Fibroblast of skin of left quadriceps (primary cell): ENCODE measurements around the gene GMDS.
A peak's percentile ranks its signal among the peaks of the same experiment; 100 is the strongest.
"Not testable (repeated sequence)": the region's sequence is repeated elsewhere in the genome, so short reads cannot be mapped to it uniquely, and the experiment has no call there.

Experiments
- DNase-seq, 2 experiments: peaks; one replicate each; pipeline ENCODE4 v3.0.0-alpha.2; 2013; ENCODE audit warnings: low read depth in 2 of 2

Gene GMDS

DNA sequence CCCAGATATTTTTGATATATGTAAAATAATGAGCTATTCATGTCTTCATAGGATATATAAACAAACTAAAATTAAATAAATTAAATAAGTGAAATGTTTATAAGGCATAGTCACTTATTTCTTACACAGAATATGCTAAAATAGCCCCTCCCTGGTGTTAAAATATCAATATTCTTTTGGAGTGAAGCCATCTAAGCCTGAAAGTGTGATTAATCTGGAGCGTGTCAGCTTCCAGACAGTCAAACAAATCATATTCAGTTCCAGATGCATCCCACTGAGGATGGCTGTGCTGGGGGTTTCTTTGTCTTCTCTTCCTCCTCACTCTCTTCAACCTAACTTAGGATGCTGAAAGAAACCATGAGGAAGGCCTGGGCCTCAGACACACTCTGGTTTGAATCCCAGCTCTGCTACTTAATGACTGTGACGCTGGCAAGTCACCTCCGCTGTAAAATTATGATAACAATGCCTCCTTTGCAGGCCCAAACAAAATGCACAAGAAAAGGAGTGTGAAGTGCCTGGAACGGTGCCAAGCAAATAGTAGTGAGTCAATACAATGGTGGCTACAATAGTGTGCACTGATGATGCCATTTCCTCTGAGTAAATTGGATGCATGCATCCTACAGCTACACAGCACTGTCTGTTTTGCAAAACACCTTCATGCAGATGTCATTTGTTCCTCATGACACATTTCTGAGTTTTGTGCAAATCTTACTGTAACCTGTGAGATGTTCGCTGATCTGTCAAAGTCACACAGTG, 474.3 kb downstream of the GMDS start:
- DNase-seq: no peak

DNA sequence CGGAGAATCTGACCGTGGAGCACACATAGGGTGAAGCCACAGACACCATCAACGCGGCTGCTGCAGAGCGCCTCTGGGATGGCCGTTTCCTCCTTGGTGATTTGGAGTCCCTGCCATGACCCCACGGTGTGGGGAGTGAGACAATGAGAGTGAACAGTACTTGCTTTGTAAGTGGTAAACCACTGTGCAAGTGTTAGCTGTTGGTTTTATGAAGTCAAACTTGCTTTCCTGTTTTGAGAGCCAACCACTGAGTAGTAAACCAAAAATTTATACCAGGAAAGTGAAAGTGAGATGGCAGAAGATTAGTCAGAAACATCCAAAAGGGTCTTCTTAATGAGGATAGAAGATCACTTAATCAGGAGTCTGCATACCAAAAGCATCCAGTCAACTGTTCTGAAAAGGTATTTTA, 475.0 kb downstream of the GMDS start:
- no peak for DNase-seq

DNA sequence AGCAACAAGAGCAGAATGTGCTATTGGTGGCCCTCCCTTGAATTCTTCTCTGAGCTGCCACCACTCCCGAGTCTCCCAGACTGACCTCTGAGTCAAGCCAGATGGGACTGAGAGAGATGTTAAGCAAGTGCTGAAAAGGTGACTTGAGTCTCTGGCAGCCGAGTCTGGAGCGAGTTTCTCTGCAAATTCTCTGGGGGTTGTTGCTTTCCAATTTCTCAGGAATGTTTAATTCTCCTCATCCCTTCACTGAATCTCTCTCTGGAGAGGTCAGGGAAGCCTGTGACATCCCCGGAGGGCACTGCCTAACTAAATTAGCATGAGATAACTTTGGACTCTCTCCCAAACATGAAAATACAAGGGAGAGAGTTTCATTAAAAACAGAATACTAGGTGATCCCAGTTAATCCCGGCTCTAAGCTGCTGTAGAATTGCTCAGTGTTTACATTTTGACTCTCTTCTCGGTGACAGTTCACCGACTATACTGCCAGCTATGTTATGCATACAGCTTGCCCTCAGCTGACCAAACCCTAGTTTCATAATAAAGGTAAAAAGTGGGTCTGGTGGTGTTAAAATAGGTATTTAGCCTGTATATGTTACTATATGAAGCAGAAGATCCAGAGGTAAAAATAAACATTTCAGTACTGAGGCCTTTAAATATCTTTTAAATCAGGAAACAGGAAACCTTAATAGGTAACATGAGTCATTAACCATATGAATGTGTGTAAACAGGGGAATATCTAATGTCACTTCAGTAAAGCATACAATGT, 477.7 kb downstream of the GMDS start:
- peak in 1 of 2 experiments; percentile 25 for DNase-seq

DNA sequence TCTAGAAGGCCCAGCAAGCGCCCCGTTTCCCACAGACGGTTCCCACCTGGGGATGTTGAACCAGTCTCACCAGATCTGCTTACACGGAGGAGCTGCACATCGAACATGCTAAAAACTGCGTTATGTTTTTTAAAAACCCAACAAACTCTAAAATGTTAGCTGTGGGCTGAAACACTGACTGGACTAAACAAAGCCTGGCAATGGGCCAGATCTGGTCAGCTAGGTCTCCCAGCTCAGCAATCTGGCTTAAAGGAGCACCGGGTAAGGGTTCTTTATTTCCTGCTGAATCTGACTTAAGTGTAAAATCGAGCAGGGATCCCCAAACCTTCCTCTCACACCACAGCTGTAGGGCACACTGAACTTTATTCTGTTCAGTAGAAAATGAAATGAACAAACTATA, 478.8 kb downstream of the GMDS start:
- DNase-seq: no peak

DNA sequence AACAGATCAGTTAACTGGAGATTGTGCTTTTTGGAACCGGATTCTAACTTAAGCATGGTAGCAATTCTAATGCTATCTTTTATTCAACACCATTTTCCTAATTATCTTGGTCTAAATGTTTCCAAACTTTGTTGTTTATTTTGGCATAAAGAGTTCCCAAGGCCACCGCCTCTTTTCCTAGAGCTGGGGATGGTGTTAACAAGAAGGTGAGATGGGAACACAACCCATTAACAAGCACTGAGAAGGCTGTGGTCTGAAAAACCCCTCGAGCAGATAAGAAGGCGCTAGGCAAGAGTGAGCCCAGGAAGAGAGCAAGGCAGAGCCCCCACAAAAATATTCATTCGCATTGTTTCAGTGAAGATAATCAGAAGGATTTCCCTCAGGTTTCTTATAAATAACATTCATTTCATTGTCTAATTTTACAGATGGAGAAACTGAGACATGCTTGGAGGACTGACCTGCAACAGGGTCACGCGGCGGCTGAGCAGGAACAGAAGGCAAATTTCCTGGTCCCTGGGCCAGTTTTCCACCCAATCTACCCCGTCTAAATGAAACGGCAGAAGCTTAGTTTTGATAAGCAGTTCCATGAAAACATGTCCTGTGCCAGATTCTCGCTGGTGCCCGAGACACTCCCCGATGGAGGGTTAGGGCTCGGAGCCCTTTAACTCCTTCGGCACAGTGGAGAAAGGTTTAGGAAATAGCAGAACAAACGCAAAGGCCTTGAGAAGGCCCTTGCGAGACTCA, 480.1 kb downstream of the GMDS start:
- no peak for DNase-seq

DNA sequence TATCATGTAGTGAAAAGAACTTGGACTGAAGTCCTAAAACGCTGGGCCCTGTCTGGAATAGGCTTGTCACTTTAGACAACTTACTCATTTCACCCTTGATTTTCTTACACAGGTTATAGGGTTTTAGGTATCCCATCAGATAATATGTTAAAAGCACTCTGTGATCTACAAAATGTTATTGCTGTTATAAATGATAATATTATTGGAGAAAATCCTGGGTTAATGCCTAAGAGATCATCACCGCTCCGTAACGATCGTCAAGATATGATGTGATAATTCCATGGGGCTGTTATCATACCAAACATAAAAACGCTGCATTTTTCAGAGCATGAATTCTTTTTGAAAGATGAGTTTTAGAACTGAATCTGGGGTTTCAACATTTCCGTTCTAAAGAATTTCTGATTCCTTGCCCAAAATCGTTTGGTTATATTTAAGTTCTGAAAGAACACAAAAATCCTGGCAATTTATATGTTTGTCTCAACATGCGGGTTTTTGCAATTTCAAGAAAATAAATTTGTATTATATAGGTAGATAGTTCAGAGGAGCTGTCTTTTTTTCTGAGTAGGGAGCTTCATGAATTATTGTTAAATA, 480.9 kb downstream of the GMDS start:
- no peak for DNase-seq

DNA sequence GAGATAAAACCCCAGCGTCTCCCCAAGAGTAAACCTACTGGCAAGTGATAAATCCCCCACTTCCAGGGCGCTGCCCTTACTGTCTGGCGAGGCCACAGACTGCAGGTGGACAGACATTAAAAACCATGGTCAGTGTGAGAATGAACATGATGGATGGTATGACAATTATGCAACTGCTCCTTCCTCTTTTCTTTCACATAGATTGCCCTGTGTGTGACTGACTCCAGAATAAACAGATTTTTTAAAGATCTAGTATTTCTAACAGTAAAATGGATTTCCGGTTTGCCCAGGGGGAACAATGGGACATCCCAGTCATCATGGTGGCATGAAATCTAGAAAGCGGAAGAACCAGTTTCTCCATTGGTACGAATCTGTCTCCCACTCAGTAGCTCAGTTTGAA, 482.0 kb downstream of the GMDS start:
- no peak for DNase-seq

DNA sequence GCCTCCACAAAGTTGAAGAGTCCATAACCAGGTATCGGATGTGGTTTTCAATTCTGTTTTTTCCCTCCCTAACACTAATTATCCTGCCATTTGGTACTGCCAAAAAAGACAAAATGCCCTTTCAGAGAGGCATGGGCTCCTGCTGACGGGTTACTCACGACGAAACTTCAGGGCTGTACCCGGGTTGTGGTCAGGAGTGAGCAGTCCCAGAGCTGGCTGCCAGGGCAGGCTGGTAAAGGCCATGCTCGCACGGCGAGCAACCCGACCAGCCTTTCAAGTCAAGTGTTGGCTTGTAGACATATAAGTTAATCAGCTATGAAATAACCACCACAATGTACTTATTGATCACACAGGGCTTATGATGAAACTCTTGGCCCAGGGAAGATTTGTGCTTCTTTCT, 483.2 kb downstream of the GMDS start:
- no peak for DNase-seq

DNA sequence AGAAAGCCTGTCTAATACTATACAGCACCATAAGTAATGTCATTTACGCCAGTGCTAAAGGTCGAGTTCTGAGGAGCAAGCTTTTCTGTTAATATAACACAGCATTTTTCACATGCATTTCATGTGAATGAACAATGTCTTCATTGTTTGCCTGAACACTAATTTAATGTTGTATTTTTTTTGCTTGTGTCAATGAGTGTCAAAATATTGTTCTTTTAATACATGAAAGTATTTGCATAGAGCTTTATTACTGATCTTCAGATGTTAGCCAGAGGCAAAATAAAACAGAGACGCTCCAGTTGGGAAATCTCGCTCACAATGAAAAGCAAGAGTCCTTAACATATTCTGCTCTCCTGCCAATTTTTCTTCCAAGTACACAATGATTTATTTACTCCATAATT, 483.9 kb downstream of the GMDS start:
- DNase-seq: no peak

DNA sequence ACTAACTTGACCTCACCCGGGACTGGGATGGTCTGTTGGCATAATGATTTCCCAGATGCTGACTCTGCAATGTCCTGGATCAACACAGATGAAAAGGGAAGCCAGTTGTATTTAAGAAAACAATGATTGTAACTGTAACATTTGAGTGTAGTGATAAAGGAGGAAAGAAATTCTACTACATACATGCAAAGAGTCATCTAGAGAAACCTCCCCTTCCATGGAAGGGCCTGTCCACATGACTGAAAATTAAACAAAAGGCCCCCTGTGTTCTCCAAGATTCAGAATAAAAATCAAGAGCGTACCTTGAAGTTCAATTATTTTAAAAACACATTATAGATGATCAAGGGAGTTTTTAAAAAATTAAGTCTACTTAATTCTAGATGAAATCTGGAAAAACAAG, 484.5 kb downstream of the GMDS start:
- no peak for DNase-seq

DNA sequence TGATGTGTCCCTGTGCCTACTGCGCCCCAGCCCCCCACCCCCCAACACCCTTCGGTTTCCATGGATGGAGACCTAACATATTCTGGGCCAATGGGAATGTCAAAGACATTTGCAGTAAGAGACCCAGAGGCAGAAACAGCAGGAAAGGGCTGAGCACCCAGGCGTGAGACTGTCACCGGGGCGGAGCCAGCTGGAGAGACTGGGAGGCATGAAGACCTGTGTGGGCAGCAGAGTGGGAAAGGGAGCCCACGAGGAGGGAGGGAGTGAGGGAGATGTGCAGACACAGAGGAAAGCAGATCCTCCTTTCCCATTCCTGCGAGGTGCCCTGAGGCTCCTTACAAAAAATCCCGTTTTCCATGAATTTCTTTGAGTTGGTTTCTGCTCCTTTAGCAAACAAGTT, 485.5 kb downstream of the GMDS start:
- DNase-seq: no peak

DNA sequence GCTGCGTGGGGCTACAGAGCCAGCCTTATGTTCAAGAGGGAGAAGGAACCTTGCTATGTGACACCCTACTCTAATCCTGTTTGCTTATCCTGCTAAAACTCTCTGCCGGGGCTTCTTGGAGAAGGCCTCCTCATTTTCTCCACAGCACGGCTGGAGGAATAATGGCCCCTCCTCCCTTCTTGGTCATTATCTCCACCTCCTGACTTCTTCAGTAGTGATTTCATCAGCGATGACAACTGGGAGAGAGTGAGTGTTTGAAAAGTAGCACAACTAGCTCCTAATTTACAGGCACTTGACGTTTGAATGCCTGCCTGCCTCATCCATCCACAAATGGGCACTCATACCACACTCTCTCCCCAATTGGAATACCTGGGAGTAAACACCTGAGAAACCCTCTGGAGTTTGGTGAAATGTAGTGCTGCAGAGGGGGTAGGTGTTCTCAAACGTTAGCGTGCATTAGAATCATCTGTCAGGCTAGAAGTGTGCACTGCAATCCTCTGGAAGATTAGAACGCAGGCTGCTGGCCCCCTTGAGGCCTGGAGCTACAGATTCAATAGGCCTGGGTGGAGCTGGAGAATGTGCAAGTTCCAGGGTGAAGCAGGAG, 487.2 kb downstream of the GMDS start:
- peak in 1 of 2 experiments; percentile 21 for DNase-seq

DNA sequence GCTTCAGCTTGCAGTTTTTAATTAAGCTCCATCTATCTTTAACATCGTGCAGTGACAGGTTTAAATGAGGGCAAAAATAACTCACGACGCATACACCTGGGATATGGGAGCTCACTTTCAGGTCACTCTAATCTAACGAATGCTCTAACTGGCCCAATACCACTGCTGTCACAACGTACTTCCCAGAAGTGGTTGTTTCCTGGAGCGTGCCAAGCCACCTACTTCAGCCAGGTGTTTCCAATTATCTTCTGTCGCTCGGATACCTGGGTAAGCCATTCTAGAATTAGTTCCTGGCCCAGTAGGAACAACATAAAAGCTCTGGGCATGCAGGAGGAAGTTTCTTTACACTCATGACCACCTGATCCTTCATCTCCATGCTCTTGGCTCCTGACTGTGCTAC, 488.3 kb downstream of the GMDS start:
- DNase-seq: no peak

DNA sequence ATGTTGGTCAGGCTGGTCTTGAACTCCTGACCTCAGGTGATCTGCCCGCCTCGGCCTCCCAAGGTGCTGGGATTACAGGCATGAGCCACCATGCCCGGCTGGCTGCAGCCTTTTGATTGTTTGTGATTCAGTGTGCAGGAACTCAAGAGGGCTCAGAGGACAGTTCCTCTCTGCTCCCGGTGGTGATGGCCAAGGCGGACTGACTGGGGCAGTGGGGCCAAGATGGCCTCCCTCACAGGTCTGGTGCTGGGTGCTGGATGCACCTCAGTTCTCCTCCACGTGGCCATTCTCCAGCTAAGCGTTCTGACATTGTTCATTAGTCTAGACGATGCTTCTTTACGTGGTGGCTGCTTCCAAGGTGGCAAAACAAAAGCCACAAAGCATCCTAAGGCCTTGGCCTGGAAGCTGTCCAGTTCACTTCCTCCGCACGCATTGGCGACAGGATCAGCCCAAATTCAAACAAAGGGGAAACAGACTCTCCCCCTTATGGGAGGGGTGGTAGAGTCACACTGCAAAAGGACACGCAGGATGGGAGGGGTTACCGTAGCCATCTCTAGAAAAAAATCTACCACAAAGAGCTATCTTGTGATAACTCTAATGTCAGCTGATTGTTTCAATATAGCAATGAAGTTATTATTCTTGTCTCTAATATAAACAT, 488.8 kb downstream of the GMDS start:
- no peak for DNase-seq

DNA sequence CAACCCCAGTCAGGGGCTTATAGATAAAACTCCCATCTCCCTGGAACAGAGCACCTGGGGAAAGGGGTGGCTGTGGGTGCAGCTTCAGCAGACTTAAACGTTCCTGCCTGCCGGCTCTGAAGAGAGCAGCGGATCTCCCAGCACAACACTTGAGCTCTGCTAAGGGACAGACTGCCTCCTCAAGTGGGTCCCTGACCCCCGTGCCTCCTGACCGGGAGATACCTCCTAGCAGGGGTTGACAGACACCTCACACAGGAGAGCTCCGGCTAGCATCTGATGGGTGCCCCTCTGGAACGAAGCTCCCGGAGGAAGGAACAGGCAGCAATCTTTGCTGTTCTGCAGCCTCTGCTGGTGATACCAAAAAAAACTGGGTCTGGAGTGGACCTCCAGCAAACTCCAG, 494.3 kb downstream of the GMDS start:
- not testable (repeated sequence) for DNase-seq

DNA sequence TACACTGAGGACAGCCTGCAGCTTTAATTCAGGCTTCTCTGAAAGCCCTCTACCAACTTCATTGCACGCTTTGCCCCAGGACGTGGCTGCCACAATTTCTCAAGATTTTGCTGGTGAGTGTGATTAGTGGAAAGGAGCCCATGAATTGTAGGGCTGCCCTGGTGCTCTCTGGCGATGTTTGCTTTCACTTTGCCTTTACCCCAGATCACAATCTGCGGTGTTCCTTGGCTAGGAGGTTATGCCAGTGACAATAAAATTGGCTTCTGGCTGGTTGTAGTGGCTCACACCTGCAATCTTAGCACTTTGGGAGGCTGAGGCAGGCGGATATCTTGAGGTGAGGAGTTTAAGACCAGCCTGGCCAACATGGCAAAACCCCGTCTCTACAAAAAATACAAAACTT, 496.4 kb downstream of the GMDS start:
- DNase-seq: no peak

DNA sequence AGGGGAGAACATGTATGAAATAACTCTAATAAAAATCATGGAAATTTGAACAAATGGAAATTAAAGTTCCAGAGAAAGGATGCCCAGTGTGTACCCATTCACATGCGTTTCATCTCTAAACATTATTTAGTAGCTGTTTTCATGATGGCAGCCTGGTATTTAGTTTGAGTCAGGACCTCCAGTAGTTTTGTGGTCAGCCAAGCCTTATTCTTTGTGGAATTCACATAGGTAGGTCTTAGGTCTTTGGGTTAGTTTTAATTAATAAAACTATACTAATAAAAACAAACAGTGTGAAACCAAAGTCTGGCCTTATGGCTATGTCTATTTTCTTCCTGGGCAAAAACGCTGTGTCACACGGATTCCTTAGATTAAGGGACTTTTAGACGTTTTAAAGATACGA, 497.9 kb downstream of the GMDS start:
- no peak for DNase-seq

DNA sequence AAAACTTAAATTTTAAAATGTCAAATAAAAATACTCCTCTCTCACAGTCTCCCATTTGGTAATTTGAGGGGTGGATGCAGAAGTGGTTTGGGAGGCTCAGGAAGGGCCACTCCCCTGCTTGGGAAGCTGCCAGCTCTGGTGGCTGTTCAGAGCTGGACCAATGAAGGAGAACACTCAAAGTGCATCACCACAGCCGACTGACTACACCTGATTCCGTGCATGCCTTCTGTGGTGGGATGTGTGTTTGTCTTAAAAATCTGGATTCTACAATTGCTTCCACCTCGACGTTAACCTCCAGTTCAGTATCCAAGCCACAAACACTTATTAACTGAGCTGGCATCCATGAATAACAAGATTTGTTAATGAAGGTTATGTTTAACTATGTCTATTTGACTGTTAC, 498.4 kb downstream of the GMDS start:
- no peak for DNase-seq

DNA sequence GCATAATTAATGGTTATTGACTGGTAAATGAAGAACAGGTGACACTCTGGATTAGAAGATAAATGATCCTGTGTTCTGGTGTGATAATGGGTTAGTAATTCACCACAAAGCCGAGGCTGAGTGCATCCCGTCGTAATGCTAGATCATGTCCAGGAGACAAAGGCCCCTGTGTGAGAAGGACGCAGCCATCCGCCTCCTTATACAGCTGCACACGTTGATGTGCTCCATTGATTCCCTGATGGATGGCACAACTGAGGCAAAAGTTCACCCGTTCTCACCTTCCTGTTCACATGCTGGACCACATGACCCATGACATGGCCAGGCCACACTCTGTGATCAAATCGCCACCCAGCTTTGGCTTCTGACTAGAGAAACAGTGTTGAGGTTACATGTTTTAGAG, 499.6 kb downstream of the GMDS start:
- DNase-seq: no peak

DNA sequence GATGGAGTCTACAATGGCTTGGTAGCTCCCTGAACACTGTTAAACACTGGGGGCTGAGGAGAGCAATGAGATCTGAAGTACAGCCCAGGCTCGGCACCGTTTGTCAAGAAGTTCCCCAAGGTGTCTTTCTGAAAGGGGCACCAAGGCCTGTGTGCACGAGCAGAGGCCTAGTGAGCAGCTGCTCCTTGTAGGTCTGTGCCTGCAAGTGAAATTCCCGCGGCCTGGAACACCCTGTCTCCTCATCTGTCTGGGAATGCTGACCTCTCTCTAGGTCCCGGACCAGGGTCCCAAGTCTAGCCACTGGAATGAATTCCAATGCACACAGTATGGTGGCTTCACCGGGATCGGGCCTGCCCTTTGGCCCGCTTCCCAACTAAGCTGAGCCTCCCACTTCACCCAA, 500.9 kb downstream of the GMDS start:
- no peak for DNase-seq

DNA sequence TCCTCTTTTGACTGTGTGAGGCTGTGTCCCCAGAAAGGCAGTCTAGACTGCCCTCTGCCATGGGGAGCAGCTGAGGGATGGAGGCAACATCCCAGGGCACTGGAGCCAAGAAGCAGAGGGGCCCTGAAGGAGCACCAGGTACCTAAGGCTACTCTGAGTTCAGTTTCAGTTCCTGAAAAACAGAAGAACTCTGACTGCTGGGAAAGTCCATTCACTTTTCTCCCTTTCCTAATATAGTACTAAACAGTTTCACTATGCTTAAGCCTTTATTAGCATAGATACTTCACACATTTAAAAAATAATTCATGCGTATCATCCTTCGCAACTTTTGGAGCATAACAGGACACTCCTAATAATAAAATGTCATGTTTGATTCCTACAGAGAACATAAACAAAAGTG, 505.7 kb downstream of the GMDS start:
- DNase-seq: no peak
